GM23338 (cell line): ENCODE measurements around the gene SPATA13. TPM values are rescaled to one million over a fixed set of nuclear protein-coding genes. Genes with fewer than 3 reads are reported as not detected.

Experiments used
- ATAC-seq: fragments of 200-7000 bp; cut with Tn5 transposase; 3 replicates; pipeline ENCODE4 v1.9.1; 2020
- DNase-seq: peaks from one replicate; pipeline ENCODE4 v3.0.0-alpha.2; 2015; ENCODE audit warnings: low spot score
- H2AFZ ChIP-seq: fragments of 200-600 bp; sonication (generic); 2 replicates; pipeline ENCODE4 v1.8.0; 2016; ENCODE audit warnings: antibody characterized with exemption, mild to moderate bottlenecking, moderate library complexity
- H3F3A ChIP-seq: fragments of 200-600 bp; sonication (generic); replicated peaks from 2 replicates; pipeline ENCODE4 v1.8.0; 2017; ENCODE audit warnings: antibody characterized with exemption, mixed run types, low read depth
- H3K27ac ChIP-seq: fragments of 200-600 bp; sonication (generic); 2 replicates; pipeline ENCODE4 v1.6.1; 2016; ENCODE audit warnings: low read depth
- H3K27me3 ChIP-seq: fragments of 200-600 bp; sonication (generic); 2 replicates; pipeline ENCODE4 v1.8.0; 2016; ENCODE audit warnings: mild to moderate bottlenecking, mixed run types, moderate library complexity; ENCODE audit not compliant: insufficient read depth
- H3K36me3 ChIP-seq: fragments of 200-600 bp; sonication (generic); 2 replicates; pipeline ENCODE4 v1.8.0; 2016; ENCODE audit warnings: mild to moderate bottlenecking; ENCODE audit not compliant: insufficient read depth
- H3K4me1 ChIP-seq: fragments of 200-600 bp; sonication (generic); 2 replicates; pipeline ENCODE4 v1.8.0; 2016; ENCODE audit warnings: mild to moderate bottlenecking, moderate library complexity; ENCODE audit not compliant: insufficient read depth
- H3K4me2 ChIP-seq: fragments of 200-600 bp; sonication (generic); 2 replicates; pipeline ENCODE4 v1.7.1; 2017; ENCODE audit warnings: mixed run types
- H3K4me3 ChIP-seq: fragments of 200-600 bp; sonication (generic); 2 replicates; pipeline ENCODE4 v1.6.1; 2016; ENCODE audit warnings: mixed run types
- H3K79me2 ChIP-seq: fragments of 200-600 bp; sonication (generic); replicated peaks from 2 replicates; pipeline ENCODE4 v1.8.0; 2017; ENCODE audit warnings: mild to moderate bottlenecking; ENCODE audit not compliant: insufficient read depth
- H3K9me2 ChIP-seq: fragments of 200-600 bp; sonication (generic); 2 replicates; pipeline ENCODE4 v1.8.0; 2017; ENCODE audit not compliant: insufficient read depth
- H4K20me1 ChIP-seq: fragments of 200-600 bp; sonication (generic); replicated peaks from 2 replicates; pipeline ENCODE4 v1.8.0; 2017; ENCODE audit warnings: mild to moderate bottlenecking; ENCODE audit not compliant: insufficient read depth
- H3K27ac Mint-ChIP-seq: 2 replicates; pipeline ENCODE4 v1.8.0; 2020; ENCODE audit warnings: inconsistent platforms, mild to moderate bottlenecking, moderate library complexity, mixed read lengths
- H3K27me3 Mint-ChIP-seq: 3 replicates; pipeline ENCODE4 v1.8.0; 2022; ENCODE audit warnings: low read depth, mild to moderate bottlenecking, moderate library complexity, mixed read lengths, inconsistent platforms; ENCODE audit not compliant: insufficient read depth, poor library complexity
- H3K36me3 Mint-ChIP-seq: 3 replicates; pipeline ENCODE4 v1.8.0; 2021; ENCODE audit warnings: low read depth, mild to moderate bottlenecking, inconsistent platforms, moderate library complexity, mixed read lengths
- H3K4me1 Mint-ChIP-seq: 3 replicates; pipeline ENCODE4 v1.8.0; 2020; ENCODE audit warnings: mild to moderate bottlenecking, inconsistent platforms, mixed read lengths
- H3K4me3 Mint-ChIP-seq: 3 replicates; pipeline ENCODE4 v1.8.0; 2021; ENCODE audit warnings: moderate library complexity, mild to moderate bottlenecking, inconsistent platforms, mixed read lengths
- H3K9me3 Mint-ChIP-seq: 3 replicates; pipeline ENCODE4 v1.8.0; 2020; ENCODE audit warnings: moderate library complexity, mild to moderate bottlenecking, inconsistent platforms, mixed read lengths
- CREB1 ChIP-seq: fragments of 250-450 bp; sonication (Bioruptor Pico); IDR thresholded peaks from 2 replicates; pipeline ENCODE4 v1.5.0; 2020; ENCODE audit warnings: low read depth, mild to moderate bottlenecking, moderate library complexity
- CTCF ChIP-seq, 2 experiments: fragments of 200-600 bp in 1 of 2; sonication (generic) in 1 of 2; conservative IDR thresholded peaks; 2 replicates each; pipeline versions ENCODE4 v1.5.1 to v1.6.1; 2016 to 2017; ENCODE audit warnings: antibody characterized with exemption in 2 of 2, low read depth in 2 of 2, mild to moderate bottlenecking in 2 of 2, moderate library complexity in 1 of 2
- ETS1 ChIP-seq: IDR thresholded peaks from 2 replicates; pipeline ENCODE4 v1.6.1; 2016; ENCODE audit warnings: antibody characterized with exemption
- EZH2 ChIP-seq: fragments of 200-600 bp; sonication (generic); IDR thresholded peaks from one replicate; pipeline ENCODE4 v1.8.0; 2017; ENCODE audit warnings: antibody characterized with exemption, mild to moderate bottlenecking, low read depth; ENCODE audit not compliant: unreplicated experiment
- EZH2phosphoT487 ChIP-seq: fragments of 200-600 bp; sonication (generic); IDR thresholded peaks from one replicate; pipeline ENCODE4 v1.8.1; 2018; ENCODE audit warnings: antibody characterized with exemption; ENCODE audit not compliant: unreplicated experiment
- JUNB ChIP-seq: IDR thresholded peaks from one replicate; pipeline ENCODE4 v1.6.1; 2016; ENCODE audit warnings: antibody characterized with exemption; ENCODE audit not compliant: unreplicated experiment
- NANOG ChIP-seq: IDR thresholded peaks from 2 replicates; pipeline ENCODE4 v1.6.1; 2016; ENCODE audit warnings: antibody characterized with exemption, borderline replicate concordance
- POLR2AphosphoS5 ChIP-seq: IDR thresholded peaks from 2 replicates; pipeline ENCODE4 v1.6.1; 2016; ENCODE audit warnings: antibody characterized with exemption, low read depth
- ZNF114 ChIP-seq: fragments of 250-450 bp; sonication (Bioruptor Pico); IDR thresholded peaks from 2 replicates; pipeline ENCODE4 v1.5.0; 2020; ENCODE audit warnings: mild to moderate bottlenecking, moderate library complexity
- ZNF331 ChIP-seq: fragments of 250-450 bp; sonication (Bioruptor Pico); IDR thresholded peaks from 2 replicates; pipeline ENCODE4 v1.5.0; 2020; ENCODE audit warnings: low read depth, mild to moderate bottlenecking, moderate library complexity
- ZNF462 ChIP-seq: fragments of 250-450 bp; sonication (Bioruptor Pico); IDR thresholded peaks from 2 replicates; pipeline ENCODE4 v1.5.0; 2020; ENCODE audit warnings: mild to moderate bottlenecking, moderate library complexity
- polyA plus RNA-seq: library from polyadenylated mRNA; unstranded; fragments of >200 nt; fragmentation: Nextera tagmentation; extraction: Ambion mirVana; gene quantifications from 2 replicates; pipeline ENCODE4 v1.2.1, GENCODE V29; 2016
- total RNA-seq: library from RNA; depleted of rRNA; stranded (reverse); fragments of >200 nt; shearing (Covaris generic); gene quantifications from 2 replicates; pipeline ENCODE4 v1.2.3, GENCODE V29; 2014
- TF ChIP-seq, protein P1 (sequence below): IDR thresholded peaks from one replicate; pipeline ENCODE4 v1.6.1; 2018; ENCODE audit warnings: antibody characterized with exemption; ENCODE audit not compliant: unreplicated experiment

Gene SPATA13
- total and polyA plus RNA-seq, 2 experiments from 2014 or later, result 11.9 to 45.7 TPM

GRCh38 chr13:24183741-24184182, 23.2 kb downstream of the SPATA13 start:
- Histone ChIP-seq H3K4me1 (peaks cover 11% of the 10 kb centered on the region), H3K79me2 (peaks cover 89% of the 10 kb centered on the region), H3K4me3 (no peak overlapping the region), H3K27me3 (no peaks in the 10 kb centered on the region), H3F3A (no peaks in the 10 kb centered on the region), H3K27ac (no peak overlapping the region), H3K4me2 (no peak overlapping the region), H4K20me1 (peaks cover 12% of the 10 kb centered on the region; the same call in 1 of the 2 replicates), H3K9me2 (no peaks in the 10 kb centered on the region), H3K36me3 (no peaks in the 10 kb centered on the region), H2AFZ (no peak overlapping the region)
- Mint-ChIP-seq H3K27me3 (no peaks in the 10 kb centered on the region), H3K4me1 (peaks cover 31% of the 10 kb centered on the region), H3K27ac (no peak overlapping the region), H3K4me3 (no peak overlapping the region), H3K36me3 (peaks cover 5% of the 10 kb centered on the region), H3K9me3 (peaks cover under 1% of the 10 kb centered on the region; the same call in 2 of the 3 replicates)
- ATAC-seq (peak; percentile 64), DNase-seq (no peak)
- TF ChIP-seq NANOG (no peak), JUNB (no peak), CTCF (conservative IDR thresholded peaks at IDR 0.05; ENCODE audit: low read depth in 2 of 2) (no peak), EZH2phosphoT487 (no peak), ZNF114 (CRISPR knock-in tag) (no peak), POLR2AphosphoS5 (no peak), CREB1 (CRISPR knock-in tag) (no peak), ETS1 (no peak), ZNF462 (CRISPR knock-in tag) (no peak), EZH2 (no peak), ZNF331 (CRISPR knock-in tag) (no peak)
- TF ChIP-seq, protein P1, sequence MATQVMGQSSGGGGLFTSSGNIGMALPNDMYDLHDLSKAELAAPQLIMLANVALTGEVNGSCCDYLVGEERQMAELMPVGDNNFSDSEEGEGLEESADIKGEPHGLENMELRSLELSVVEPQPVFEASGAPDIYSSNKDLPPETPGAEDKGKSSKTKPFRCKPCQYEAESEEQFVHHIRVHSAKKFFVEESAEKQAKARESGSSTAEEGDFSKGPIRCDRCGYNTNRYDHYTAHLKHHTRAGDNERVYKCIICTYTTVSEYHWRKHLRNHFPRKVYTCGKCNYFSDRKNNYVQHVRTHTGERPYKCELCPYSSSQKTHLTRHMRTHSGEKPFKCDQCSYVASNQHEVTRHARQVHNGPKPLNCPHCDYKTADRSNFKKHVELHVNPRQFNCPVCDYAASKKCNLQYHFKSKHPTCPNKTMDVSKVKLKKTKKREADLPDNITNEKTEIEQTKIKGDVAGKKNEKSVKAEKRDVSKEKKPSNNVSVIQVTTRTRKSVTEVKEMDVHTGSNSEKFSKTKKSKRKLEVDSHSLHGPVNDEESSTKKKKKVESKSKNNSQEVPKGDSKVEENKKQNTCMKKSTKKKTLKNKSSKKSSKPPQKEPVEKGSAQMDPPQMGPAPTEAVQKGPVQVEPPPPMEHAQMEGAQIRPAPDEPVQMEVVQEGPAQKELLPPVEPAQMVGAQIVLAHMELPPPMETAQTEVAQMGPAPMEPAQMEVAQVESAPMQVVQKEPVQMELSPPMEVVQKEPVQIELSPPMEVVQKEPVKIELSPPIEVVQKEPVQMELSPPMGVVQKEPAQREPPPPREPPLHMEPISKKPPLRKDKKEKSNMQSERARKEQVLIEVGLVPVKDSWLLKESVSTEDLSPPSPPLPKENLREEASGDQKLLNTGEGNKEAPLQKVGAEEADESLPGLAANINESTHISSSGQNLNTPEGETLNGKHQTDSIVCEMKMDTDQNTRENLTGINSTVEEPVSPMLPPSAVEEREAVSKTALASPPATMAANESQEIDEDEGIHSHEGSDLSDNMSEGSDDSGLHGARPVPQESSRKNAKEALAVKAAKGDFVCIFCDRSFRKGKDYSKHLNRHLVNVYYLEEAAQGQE, result no peak
